ENCODE data around the gene SIL1. TPM values are rescaled to one million over a fixed set of nuclear protein-coding genes. Genes with fewer than 3 reads are reported as not detected.

Gene SIL1
- total and polyA plus RNA-seq, 2 of the 13 experiments (the other 11 are each of a cell fraction or from before 2014, with no cell fraction given), result 26.0 to 30.0 TPM

DNA sequence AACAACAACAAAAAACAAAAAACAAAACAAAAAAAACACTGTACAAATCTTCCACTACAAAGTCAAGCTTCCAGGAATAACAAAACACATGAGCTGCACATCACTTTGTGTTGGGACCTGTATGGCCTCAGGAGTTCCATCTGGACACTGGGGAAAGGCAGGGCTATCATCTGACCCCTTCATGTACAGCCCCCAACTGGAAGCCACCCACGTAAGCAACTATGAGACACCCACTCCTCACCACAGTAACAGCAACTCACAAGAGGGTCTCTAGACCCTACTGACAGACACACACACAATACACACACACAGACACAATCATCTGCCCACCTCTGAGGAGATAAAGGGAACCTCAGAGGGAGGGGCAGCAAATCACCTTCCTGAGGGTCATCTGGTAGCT is 241.4 kb downstream of the SIL1 start (continued):
- TF ChIP-seq ZHX2 (IDR thresholded peaks at IDR 0.05; ENCODE audit: low read depth) (no peak), ZHX2 (CRISPR knock-in tag; IDR thresholded peaks at IDR 0.05; ENCODE audit: borderline replicate concordance) (no peak), SSRP1 (CRISPR knock-in tag; IDR thresholded peaks at IDR 0.05) (no peak), ZNF547 (CRISPR knock-in tag; IDR thresholded peaks at IDR 0.05) (no peak)

DNA sequence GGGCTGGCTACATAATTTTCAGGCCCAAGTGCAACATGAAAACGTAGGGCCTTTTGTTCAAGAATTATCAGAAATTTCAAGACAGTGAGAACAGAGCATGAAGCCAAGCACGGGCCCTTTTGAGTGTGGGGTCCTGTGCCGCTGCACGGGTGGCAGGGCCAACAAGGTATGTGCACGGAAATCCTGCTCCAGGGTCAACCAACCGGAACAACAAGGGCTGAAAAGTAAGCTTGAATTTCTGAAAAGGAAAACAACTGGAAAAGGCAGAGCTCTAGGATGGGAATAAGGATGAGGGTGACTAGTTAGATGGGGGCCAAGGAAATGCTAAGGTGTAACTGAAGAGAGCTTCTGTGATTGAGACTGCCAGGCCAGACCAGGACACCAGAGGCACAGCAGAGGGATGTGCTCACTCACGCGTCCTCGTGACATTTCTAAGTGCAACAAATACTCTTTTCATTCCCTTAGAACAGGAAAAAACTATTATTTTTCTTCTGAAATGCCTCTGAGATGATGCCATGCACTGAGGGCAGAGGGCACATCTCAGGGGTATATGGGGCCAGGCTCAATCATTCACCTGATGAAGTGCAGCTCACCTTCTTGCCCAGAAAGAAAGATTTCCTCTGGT is 242.4 kb downstream of the SIL1 start:
- Histone ChIP-seq H3K4me1 (ENCODE audit: insufficient read depth, low read length) (peaks cover 32% of the 10 kb centered on the region), H3K9me3 (ENCODE audit: low read length) (no peaks in the 10 kb centered on the region), H3K36me3 (replicated peaks in 1 of 2; ENCODE audit: control insufficient read depth in 1 of 2, insufficient read depth in 2 of 2, low read length in 2 of 2) (no peaks in the 10 kb centered on the region; a peak in 1 of 5 replicates), H3K27me3 (ENCODE audit: control insufficient read depth in 1 of 2, insufficient read depth in 2 of 2, low read length in 2 of 2) (no peaks in the 10 kb centered on the region), H3K79me2 (ENCODE audit: insufficient read depth, low read length) (no peaks in the 10 kb centered on the region), H3K9ac (ENCODE audit: insufficient read depth, low read depth, low read length) (no peak overlapping the region), H3K4me2 (ENCODE audit: low read depth, low read length) (0 out of 2 replicates have a peak overlapping the region, but pooled peaks have one; percentile 5), H3K4me3 (replicated peaks in 1 of 3; ENCODE audit: insufficient read depth in 1 of 3, low read depth in 2 of 3, low read length in 3 of 3) (no peak overlapping the region), H4K20me1 (ENCODE audit: insufficient read depth, low read length) (no peaks in the 10 kb centered on the region), H2AFZ (ENCODE audit: low read length) (no peak overlapping the region), H3K27ac (ENCODE audit: extremely low read length, insufficient read depth, low read length) (no peak overlapping the region)
- no peak for DNase-seq (ENCODE audit: low spot score)
- in situ Hi-C loops (cut with HindIII; ENCODE audit: extremely low pct_ligation_motif_present, low pct_unique_long_range_greater_than_20kb) (loop anchor here (25.0 kb wide), 1 partner anchor 307 kb away; no protein-coding TSS in a partner anchor), intact Hi-C loops (cut with micrococcal nuclease; ENCODE audit: unreplicated experiment) (no loop called here)
- CTCF ChIA-PET (ENCODE audit: low intra/inter-chr PET ratio, low total read pairs), result no interaction called here
- POLR2A ChIA-PET, result interaction anchor here (4.5 kb wide), 1 partner anchor 9 kb away, joined by 25 read pairs; no protein-coding TSS in a partner anchor
- BruUV-seq (replicated peaks), result no TSS peak
- 90% methylated on average over 9 of the region's 9 CpGs for WGBS (ENCODE audit: low lambda C conversion rate)
- no peak for FAIRE-seq
- no peak for ATAC-seq
- TF ChIP-seq ZNF687 (CRISPR knock-in tag; IDR thresholded peaks at IDR 0.05) (no peak), PHF5A (CRISPR knock-in tag; IDR thresholded peaks at IDR 0.05; ENCODE audit: low read depth, unreplicated experiment) (no peak)
